NCI-H2171 treated with DMSO at 0.1 percent for 48 hours (cell line): Measurements from ENCODE around the gene SCGB1C1.
"Not testable (repeated sequence)": the region's sequence is repeated elsewhere in the genome, so short reads cannot be mapped to it uniquely, and the experiment has no call there.

Experiments
- DNase-seq: peaks from one replicate; lab custom pipeline; 2025; lab: John Stamatoyannopoulos, UW

The SCGB1C1 gene

GRCh38 chr11:192674-193128 lies at the start of gene SCGB1C1:
TSS of gene SCGB1C1 (plus strand) at chr11:193078. CDS start at chr11:193100, 22 bp downstream.
- DNase-seq = not testable (repeated sequence)

GRCh38 chr11:180242-180641 lies 12.6 kb upstream of the SCGB1C1 start:
- DNase-seq = not testable (repeated sequence)

- not testable (repeated sequence) for DNase-seq
Measured at GRCh38 chr11:189200-189783, 3.6 kb upstream of the SCGB1C1 start.

GRCh38 chr11:189843-190311 lies 3.0 kb upstream of the SCGB1C1 start:
- not testable (repeated sequence) for DNase-seq

- not testable (repeated sequence) for DNase-seq
Measured at GRCh38 chr11:190546-190945, 2.3 kb upstream of the SCGB1C1 start.

GRCh38 chr11:191490-192478 lies 1.1 kb upstream of the SCGB1C1 start:
- not testable (repeated sequence) for DNase-seq

- not testable (repeated sequence) for DNase-seq
Measured at GRCh38 chr11:193481-193880, 603 bp downstream of the SCGB1C1 start.

- DNase-seq = no peak
Measured at GRCh38 chr11:196786-197731, 4.2 kb downstream of the SCGB1C1 start.

GRCh38 chr11:197741-198235 lies 4.9 kb downstream of the SCGB1C1 start:
- no peak for DNase-seq

- no peak for DNase-seq
Measured at GRCh38 chr11:198236-198806, 5.4 kb downstream of the SCGB1C1 start.

GRCh38 chr11:199004-199581 lies 6.2 kb downstream of the SCGB1C1 start:
- DNase-seq = no peak

- DNase-seq = no peak
Measured at GRCh38 chr11:199782-200181, 6.9 kb downstream of the SCGB1C1 start.

- DNase-seq = no peak
Measured at GRCh38 chr11:200224-201003, 7.5 kb downstream of the SCGB1C1 start.

- no peak for DNase-seq
Measured at GRCh38 chr11:201966-202365, 9.1 kb downstream of the SCGB1C1 start.

- no peak for DNase-seq
Measured at GRCh38 chr11:202490-202889, 9.6 kb downstream of the SCGB1C1 start.

- no peak for DNase-seq
Measured at GRCh38 chr11:203056-203944, 10.4 kb downstream of the SCGB1C1 start.

GRCh38 chr11:203945-204586 lies 11.2 kb downstream of the SCGB1C1 start:
- DNase-seq = no peak

GRCh38 chr11:204587-205109 lies 11.8 kb downstream of the SCGB1C1 start:
- no peak for DNase-seq
